MCF 10A (cell line): Measurements from ENCODE around the gene AIG1. TPM values are rescaled to one million over a fixed set of nuclear protein-coding genes. Genes with fewer than 3 reads are reported as not detected.

Source experiments
- BruUV-seq: library from RNA; stranded (reverse); fragments of 400-500 nt; replicated peaks from 2 replicates; lab custom pipeline; 2021; lab: Mats Ljungman, UMichigan
- CTCF ChIA-PET: fragments of 300-600 bp; sonication (Branson Sonifier 250); formaldehyde crosslinking; extraction: SDS; loops from one replicate; lab custom pipeline; 2021; ENCODE audit warnings: antibody characterized with exemption, inconsistent platforms; lab: Yijun Ruan, JAX
- POLR2A ChIA-PET: fragments of 300-600, 350-650 bp; sonication (Branson Sonifier 250); formaldehyde crosslinking; extraction: SDS; loops from one replicate; lab custom pipeline; 2020; ENCODE audit warnings: antibody characterized with exemption, inconsistent platforms; lab: Yijun Ruan, JAX
- DNase-seq: peaks from one replicate; pipeline ENCODE4 v3.0.0-alpha.2; 2018; ENCODE audit not compliant: unreplicated experiment
- H3K27ac Mint-ChIP-seq: one replicate; pipeline ENCODE4 v1.8.0; 2022; ENCODE audit warnings: mild to moderate bottlenecking, low read depth, mixed read lengths; ENCODE audit not compliant: unreplicated experiment
- H3K27me3 Mint-ChIP-seq: one replicate; pipeline ENCODE4 v1.8.0; 2022; ENCODE audit warnings: mixed read lengths; ENCODE audit not compliant: insufficient read depth, unreplicated experiment
- H3K36me3 Mint-ChIP-seq: one replicate; pipeline ENCODE4 v1.8.0; 2022; ENCODE audit warnings: mild to moderate bottlenecking, moderate library complexity, mixed read lengths; ENCODE audit not compliant: insufficient read depth, unreplicated experiment
- H3K4me1 Mint-ChIP-seq: one replicate; pipeline ENCODE4 v1.8.0; 2022; ENCODE audit warnings: mixed read lengths; ENCODE audit not compliant: insufficient read depth, unreplicated experiment
- H3K4me3 Mint-ChIP-seq: one replicate; pipeline ENCODE4 v1.8.0; 2022; ENCODE audit warnings: mild to moderate bottlenecking, moderate library complexity, mixed read lengths; ENCODE audit not compliant: unreplicated experiment
- H3K9me3 Mint-ChIP-seq: one replicate; pipeline ENCODE4 v1.8.0; 2022; ENCODE audit warnings: mixed read lengths; ENCODE audit not compliant: unreplicated experiment
- intact Hi-C: fragments of 100-400 bp; cut with micrococcal nuclease; formaldehyde crosslinking; loops from 2 replicates; pipeline ENCODE4 v1.14.1; 2022
- total RNA-seq: library from RNA; stranded (reverse); gene quantifications from 2 replicates; pipeline ENCODE4 v1.2.3, GENCODE V29; 2022
- TF ChIP-seq, protein P1 (sequence below): fragments of 200-600 bp; IDR thresholded peaks from one replicate; pipeline ENCODE4 v1.8.0; 2022; ENCODE audit warnings: antibody characterized with exemption, mild to moderate bottlenecking; ENCODE audit not compliant: unreplicated experiment

Gene AIG1
- total RNA-seq, 1 experiment from 2014 or later = 106 TPM

DNA sequence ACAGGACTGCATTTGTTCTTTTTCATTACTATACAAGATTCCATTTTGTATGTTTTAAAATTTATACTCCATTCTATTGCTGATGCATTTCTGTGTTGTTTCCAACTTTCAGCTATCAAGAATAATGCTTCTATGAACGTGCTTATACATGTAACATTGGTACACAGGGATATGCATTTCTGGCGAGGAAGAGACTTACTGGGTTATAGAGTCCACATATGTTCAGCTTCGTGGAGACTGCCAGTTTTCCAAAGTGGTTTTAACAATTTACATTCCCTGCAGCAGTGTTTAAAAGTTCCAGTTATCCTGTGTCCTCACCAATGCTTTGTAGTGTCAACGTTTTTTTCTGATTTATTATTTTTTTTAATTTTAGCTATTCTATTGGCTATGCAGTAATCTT, 48.5 kb downstream of the AIG1 start:
- H3K36me3 Mint-ChIP-seq = peaks cover 7% of the 10 kb centered on the region
- no peaks in the 10 kb centered on the region for H3K27me3 Mint-ChIP-seq
- DNase-seq = no peak
- no peak overlapping the region for H3K27ac Mint-ChIP-seq
- H3K4me1 Mint-ChIP-seq = peaks cover 11% of the 10 kb centered on the region
- intact Hi-C loops = no loop called here
- CTCF ChIA-PET = interaction anchor here (0.6 to 1.2 kb wide), 3 partner anchors 8 to 40 kb away, joined by 3 to 4 read pairs (median 3); no protein-coding TSS in a partner anchor
- TF ChIP-seq, protein P1, sequence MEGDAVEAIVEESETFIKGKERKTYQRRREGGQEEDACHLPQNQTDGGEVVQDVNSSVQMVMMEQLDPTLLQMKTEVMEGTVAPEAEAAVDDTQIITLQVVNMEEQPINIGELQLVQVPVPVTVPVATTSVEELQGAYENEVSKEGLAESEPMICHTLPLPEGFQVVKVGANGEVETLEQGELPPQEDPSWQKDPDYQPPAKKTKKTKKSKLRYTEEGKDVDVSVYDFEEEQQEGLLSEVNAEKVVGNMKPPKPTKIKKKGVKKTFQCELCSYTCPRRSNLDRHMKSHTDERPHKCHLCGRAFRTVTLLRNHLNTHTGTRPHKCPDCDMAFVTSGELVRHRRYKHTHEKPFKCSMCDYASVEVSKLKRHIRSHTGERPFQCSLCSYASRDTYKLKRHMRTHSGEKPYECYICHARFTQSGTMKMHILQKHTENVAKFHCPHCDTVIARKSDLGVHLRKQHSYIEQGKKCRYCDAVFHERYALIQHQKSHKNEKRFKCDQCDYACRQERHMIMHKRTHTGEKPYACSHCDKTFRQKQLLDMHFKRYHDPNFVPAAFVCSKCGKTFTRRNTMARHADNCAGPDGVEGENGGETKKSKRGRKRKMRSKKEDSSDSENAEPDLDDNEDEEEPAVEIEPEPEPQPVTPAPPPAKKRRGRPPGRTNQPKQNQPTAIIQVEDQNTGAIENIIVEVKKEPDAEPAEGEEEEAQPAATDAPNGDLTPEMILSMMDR = no peak
- H3K4me3 Mint-ChIP-seq = no peak overlapping the region
- BruUV-seq = no TSS peak
- POLR2A ChIA-PET = interaction anchor here (0.5 to 0.8 kb wide), 2 partner anchors 49 to 240 kb away, joined by 3 to 4 read pairs; no protein-coding TSS in a partner anchor
- no peaks in the 10 kb centered on the region for H3K9me3 Mint-ChIP-seq

DNA sequence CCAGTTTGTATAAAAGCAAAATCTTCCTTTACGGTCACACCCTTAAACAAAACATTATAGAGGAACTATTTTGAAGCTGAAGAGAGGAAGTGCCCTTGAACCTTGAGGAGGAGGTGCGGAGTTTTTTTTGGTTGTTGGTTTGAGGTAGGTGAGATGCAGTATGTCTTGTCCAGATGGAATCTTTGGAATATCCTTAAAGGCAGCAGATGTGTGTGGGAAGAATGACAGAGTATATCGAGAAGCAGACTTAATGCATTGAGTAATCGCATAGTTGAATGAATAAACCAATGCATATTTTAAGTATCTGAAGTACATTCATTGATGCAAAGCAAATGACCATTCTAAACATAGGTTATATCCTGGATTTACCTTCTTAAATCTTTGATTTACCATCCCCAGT, 49.9 kb downstream of the AIG1 start:
- no peaks in the 10 kb centered on the region for H3K27me3 Mint-ChIP-seq
- no peak overlapping the region for H3K4me3 Mint-ChIP-seq
- intact Hi-C loops = no loop called here
- ChIA-PET CTCF (interaction anchor here (0.6 kb wide), 1 partner anchor 30 kb away, joined by 3 read pairs; no protein-coding TSS in a partner anchor), POLR2A (no interaction called here)
- no peak for DNase-seq
- no peaks in the 10 kb centered on the region for H3K9me3 Mint-ChIP-seq
- peaks cover 7% of the 10 kb centered on the region for H3K36me3 Mint-ChIP-seq
- TF ChIP-seq, protein P1 = no peak
- no peak overlapping the region for H3K27ac Mint-ChIP-seq
- peaks cover 11% of the 10 kb centered on the region for H3K4me1 Mint-ChIP-seq
- no TSS peak for BruUV-seq

GRCh38 chr6:143110996-143111395, 50.3 kb downstream of the AIG1 start:
- intact Hi-C loops = no loop called here
- H3K9me3 Mint-ChIP-seq = peaks cover under 1% of the 10 kb centered on the region
- H3K4me3 Mint-ChIP-seq = no peak overlapping the region
- TF ChIP-seq, protein P1 = no peak
- H3K27me3 Mint-ChIP-seq = no peaks in the 10 kb centered on the region
- H3K4me1 Mint-ChIP-seq = peaks cover 11% of the 10 kb centered on the region
- DNase-seq = no peak
- no peak overlapping the region for H3K27ac Mint-ChIP-seq
- BruUV-seq = no TSS peak
- ChIA-PET POLR2A (interaction anchor here (1.0 kb wide), 1 partner anchor 33 kb away, joined by 3 read pairs; no protein-coding TSS in a partner anchor), CTCF (no interaction called here)
- peaks cover 7% of the 10 kb centered on the region for H3K36me3 Mint-ChIP-seq

DNA sequence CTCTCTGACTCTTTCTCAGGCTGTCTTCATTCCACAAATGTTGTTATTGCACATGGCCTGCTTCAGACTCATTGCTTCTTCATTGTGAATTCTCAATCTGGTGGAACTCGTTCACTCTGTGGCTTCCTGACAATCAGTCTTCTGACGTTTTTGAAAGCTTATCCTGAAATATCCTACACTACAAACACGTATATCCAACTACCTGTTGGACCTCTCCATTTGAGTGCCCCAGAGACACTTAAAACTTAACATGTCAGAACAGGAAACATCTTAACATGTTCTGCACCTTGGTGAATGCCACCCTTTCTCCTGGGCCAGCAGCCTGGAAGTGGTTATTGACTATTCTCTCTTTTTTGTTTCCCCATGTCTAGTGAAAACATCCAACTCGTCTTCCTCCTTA, 50.8 kb downstream of the AIG1 start:
- CTCF ChIA-PET = no interaction called here
- TF ChIP-seq, protein P1 = no peak
- no peak overlapping the region for H3K27ac Mint-ChIP-seq
- intact Hi-C loops = no loop called here
- no peak for DNase-seq
- peaks cover 7% of the 10 kb centered on the region for H3K36me3 Mint-ChIP-seq
- POLR2A ChIA-PET = interaction anchor here (1.0 kb wide), 1 partner anchor 33 kb away, joined by 3 read pairs; no protein-coding TSS in a partner anchor
- BruUV-seq = no TSS peak
- peaks cover 11% of the 10 kb centered on the region for H3K4me1 Mint-ChIP-seq
- peaks cover 5% of the 10 kb centered on the region for H3K9me3 Mint-ChIP-seq
- H3K4me3 Mint-ChIP-seq = no peak overlapping the region
- H3K27me3 Mint-ChIP-seq = no peaks in the 10 kb centered on the region
